Panc1 (cell line): Measurements from ENCODE around the gene ABHD17A. TPM values are rescaled to one million over a fixed set of nuclear protein-coding genes. Genes with fewer than 3 reads are reported as not detected.

Experiments used
- ATAC-seq: fragments of 200-7000 bp; cut with Tn5 transposase; 2 replicates; pipeline ENCODE4 v1.9.1; 2020; ENCODE audit warnings: mild to moderate bottlenecking, moderate library complexity
- BruUV-seq: library from RNA; stranded (reverse); fragments of 400-500 nt; replicated peaks from 2 replicates; lab custom pipeline; 2021; lab: Mats Ljungman, UMichigan
- CTCF ChIA-PET: fragments of 300-600 bp; sonication (Branson Sonifier 250); formaldehyde crosslinking; loops from one replicate; lab custom pipeline; 2022; ENCODE audit warnings: antibody characterized with exemption; lab: Charles Lee
- POLR2A ChIA-PET: fragments of 300-600 bp; sonication (Branson Sonifier 250); formaldehyde crosslinking; loops from one replicate; lab custom pipeline; 2022; ENCODE audit warnings: antibody characterized with exemption; lab: Charles Lee
- DNase-seq: peaks from one replicate; pipeline ENCODE4 v3.0.0-alpha.2; 2010; ENCODE audit warnings: low read depth, low spot score
- H3K27ac ChIP-seq: 2 replicates; pipeline ENCODE4 v1.5.1; 2011; ENCODE audit warnings: mild to moderate bottlenecking, low read length, inconsistent platforms
- H3K27me3 ChIP-seq: fragments of 200-500 bp; sonication (Bioruptor generic); 2 replicates; pipeline ENCODE4 v1.6.0; 2014; ENCODE audit warnings: low read length, inconsistent platforms; ENCODE audit not compliant: control insufficient read depth, insufficient read depth
- H3K36me3 ChIP-seq: fragments of 200-500 bp; sonication (Bioruptor generic); 2 replicates; pipeline ENCODE4 v1.5.1; 2014; ENCODE audit warnings: inconsistent platforms, mild to moderate bottlenecking, low read length, moderate library complexity; ENCODE audit not compliant: control insufficient read depth, insufficient read depth
- H3K4me1 ChIP-seq: 2 replicates; pipeline ENCODE4 v1.5.1; 2011; ENCODE audit warnings: inconsistent platforms, mild to moderate bottlenecking, low read length, moderate library complexity; ENCODE audit not compliant: control insufficient read depth, insufficient read depth
- H3K4me3 ChIP-seq, 2 experiments: 2 replicates each; pipeline ENCODE4 v1.5.1; 2011 to 2012; ENCODE audit warnings: low read depth in 2 of 2, low read length in 2 of 2, mild to moderate bottlenecking in 2 of 2, inconsistent platforms in 1 of 2, moderate library complexity in 1 of 2
- H3K9me3 ChIP-seq: fragments of 200-500 bp; sonication (Bioruptor generic); 2 replicates; pipeline ENCODE4 v1.5.1; 2014; ENCODE audit warnings: low read depth, mild to moderate bottlenecking, inconsistent platforms, low read length, moderate library complexity; ENCODE audit not compliant: control insufficient read depth, insufficient read depth
- POLR2AphosphoS5 ChIP-seq: IDR thresholded peaks from 2 replicates; pipeline ENCODE4 v1.6.1; 2012; ENCODE audit warnings: mild to moderate bottlenecking, low read depth, low read length, moderate library complexity
- SIN3A ChIP-seq: IDR thresholded peaks from 2 replicates; pipeline ENCODE4 v1.6.1; 2012; ENCODE audit warnings: low read depth, mild to moderate bottlenecking, low read length, moderate library complexity, borderline replicate concordance; ENCODE audit not compliant: insufficient read depth
- TCF7L2 ChIP-seq: IDR thresholded peaks from 2 replicates; pipeline ENCODE4 v1.6.1; 2011; ENCODE audit warnings: mild to moderate bottlenecking, low read depth, low read length, inconsistent platforms
- in situ Hi-C: cut with HindIII; loops from 2 replicates; pipeline ENCODE4 v1.10.0; 2016; ENCODE audit warnings: low sequenced_read_pairs, low pct_unique_long_range_greater_than_20kb
- intact Hi-C: fragments of 100-400 bp; cut with micrococcal nuclease; formaldehyde crosslinking; loops from one replicate; pipeline ENCODE4 v1.10.0; 2022; ENCODE audit not compliant: unreplicated experiment
- total RNA-seq: library from RNA; stranded (reverse); gene quantifications from one replicate; pipeline ENCODE4 v1.2.1, GENCODE V29; 2021; ENCODE audit not compliant: unreplicated experiment
- TF ChIP-seq, protein P1 (sequence below): fragments of 450-650 bp; IDR thresholded peaks from 2 replicates; pipeline ENCODE4 v1.5.1; 2017; ENCODE audit warnings: mild to moderate bottlenecking
- TF ChIP-seq, protein P2 (sequence below), 2 experiments: IDR thresholded peaks; 2 replicates each; pipeline ENCODE4 v1.6.1; 2011 to 2012; ENCODE audit warnings: low read depth in 2 of 2, control low read depth in 1 of 2, low read length in 1 of 2, mild to moderate bottlenecking in 1 of 2, moderate library complexity in 1 of 2; ENCODE audit not compliant: insufficient read depth in 1 of 2

ABHD17A gene
- total RNA-seq, 1 experiment from 2014 or later, result 57.1 TPM

DNA sequence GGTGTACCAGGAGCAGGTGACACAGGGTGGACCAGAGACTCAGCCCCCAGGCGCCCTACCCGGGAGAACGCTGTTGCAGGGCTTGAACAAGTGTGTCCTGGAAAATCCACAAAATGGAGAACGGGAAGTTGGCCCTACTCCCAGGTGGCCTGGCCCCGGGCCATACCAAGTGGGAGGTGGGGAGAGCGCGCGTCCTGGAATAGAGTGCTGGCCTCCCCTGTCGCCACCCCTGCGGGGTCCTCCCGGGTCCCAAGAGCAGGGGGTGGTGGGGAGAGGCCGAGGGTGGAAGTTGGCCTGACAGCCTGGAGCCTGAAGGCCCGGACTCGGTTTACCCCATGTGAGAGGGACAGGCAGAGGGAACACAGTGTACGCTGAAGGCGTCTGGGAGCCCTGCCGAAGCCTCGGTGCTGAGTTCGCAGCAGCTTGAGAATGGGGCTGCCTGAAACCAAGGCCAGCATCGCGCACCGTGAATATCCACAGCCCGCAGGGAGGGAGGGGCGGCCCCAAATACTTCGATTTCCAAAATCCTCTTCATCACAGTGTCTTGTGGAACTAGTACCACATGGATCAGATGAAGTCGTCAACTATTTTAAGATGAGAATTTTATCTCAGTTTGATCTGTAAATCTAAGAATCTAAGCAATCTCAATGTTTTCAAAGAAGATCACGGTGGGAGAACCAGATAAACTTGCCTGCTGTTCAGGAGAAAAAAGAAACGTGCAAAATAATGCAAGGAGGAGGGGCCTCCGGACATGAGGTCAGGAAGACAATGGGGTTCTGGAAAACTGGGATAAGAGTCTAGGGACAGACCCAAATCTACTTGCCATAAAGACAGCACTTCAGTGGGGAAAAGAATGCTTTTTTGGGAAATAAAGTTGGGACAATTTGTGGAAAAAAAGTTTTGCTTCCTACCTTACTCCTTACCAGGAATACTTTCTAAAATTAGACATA is 11.5 kb downstream of the ABHD17A start (continued):
- TF ChIP-seq, protein P1, sequence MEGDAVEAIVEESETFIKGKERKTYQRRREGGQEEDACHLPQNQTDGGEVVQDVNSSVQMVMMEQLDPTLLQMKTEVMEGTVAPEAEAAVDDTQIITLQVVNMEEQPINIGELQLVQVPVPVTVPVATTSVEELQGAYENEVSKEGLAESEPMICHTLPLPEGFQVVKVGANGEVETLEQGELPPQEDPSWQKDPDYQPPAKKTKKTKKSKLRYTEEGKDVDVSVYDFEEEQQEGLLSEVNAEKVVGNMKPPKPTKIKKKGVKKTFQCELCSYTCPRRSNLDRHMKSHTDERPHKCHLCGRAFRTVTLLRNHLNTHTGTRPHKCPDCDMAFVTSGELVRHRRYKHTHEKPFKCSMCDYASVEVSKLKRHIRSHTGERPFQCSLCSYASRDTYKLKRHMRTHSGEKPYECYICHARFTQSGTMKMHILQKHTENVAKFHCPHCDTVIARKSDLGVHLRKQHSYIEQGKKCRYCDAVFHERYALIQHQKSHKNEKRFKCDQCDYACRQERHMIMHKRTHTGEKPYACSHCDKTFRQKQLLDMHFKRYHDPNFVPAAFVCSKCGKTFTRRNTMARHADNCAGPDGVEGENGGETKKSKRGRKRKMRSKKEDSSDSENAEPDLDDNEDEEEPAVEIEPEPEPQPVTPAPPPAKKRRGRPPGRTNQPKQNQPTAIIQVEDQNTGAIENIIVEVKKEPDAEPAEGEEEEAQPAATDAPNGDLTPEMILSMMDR, result no peak

DNA sequence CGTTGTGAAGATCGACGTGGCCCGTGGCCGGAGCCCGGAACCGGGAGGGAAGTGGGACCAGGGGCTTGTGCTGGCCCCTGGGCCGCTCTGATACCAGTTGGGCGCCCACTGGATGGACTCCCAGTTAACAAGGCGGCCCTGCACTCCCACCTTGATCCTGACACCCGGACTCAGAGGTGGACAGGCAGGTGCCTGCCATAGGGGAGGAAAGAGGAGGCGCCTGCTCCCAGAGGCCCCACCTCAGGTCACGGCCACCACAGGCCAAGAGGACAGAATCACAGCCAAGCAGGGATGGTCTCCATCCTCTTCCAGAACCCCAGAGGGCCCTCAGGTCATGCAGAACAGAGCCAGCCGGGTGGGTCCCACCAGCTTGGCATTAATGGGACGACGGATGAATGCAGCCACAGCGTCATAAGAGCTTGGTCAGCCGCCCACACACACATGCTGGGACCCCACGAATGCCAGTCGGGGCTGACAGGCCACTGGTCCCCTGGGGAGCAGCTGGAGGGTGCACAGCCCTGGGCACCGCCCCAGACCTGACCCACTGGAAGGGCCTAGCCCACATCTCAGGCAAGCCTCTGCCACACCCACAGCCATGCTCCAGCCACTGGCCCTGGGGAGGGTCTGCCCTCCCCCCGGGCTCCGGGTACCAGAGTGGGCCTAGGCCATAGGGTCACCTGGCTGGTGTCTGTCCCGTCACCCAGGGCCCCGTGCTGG is 12.3 kb downstream of the ABHD17A start:
- no peak for DNase-seq
- ChIA-PET CTCF (no interaction called here), POLR2A (interaction anchor here (0.5 kb wide), 1 partner anchor 20 kb away, joined by 13 read pairs; no protein-coding TSS in a partner anchor)
- Histone ChIP-seq H3K9me3 (no peaks in the 10 kb centered on the region), H3K4me1 (peaks cover 20% of the 10 kb centered on the region), H3K4me3 (peak overlapping the region in 1 of 2 experiments; percentile 80; a peak in 1 of 4 replicates), H3K27me3 (no peaks in the 10 kb centered on the region), H3K36me3 (no peaks in the 10 kb centered on the region; the same call in 1 of the 2 replicates), H3K27ac (peak overlapping the region; percentile 83)
- BruUV-seq, result no TSS peak
- no peak for ATAC-seq
- TF ChIP-seq, protein P1, result no peak
- TF ChIP-seq SIN3A (no peak), POLR2AphosphoS5 (no peak), TCF7L2 (no peak)
- TF ChIP-seq, protein P2, sequence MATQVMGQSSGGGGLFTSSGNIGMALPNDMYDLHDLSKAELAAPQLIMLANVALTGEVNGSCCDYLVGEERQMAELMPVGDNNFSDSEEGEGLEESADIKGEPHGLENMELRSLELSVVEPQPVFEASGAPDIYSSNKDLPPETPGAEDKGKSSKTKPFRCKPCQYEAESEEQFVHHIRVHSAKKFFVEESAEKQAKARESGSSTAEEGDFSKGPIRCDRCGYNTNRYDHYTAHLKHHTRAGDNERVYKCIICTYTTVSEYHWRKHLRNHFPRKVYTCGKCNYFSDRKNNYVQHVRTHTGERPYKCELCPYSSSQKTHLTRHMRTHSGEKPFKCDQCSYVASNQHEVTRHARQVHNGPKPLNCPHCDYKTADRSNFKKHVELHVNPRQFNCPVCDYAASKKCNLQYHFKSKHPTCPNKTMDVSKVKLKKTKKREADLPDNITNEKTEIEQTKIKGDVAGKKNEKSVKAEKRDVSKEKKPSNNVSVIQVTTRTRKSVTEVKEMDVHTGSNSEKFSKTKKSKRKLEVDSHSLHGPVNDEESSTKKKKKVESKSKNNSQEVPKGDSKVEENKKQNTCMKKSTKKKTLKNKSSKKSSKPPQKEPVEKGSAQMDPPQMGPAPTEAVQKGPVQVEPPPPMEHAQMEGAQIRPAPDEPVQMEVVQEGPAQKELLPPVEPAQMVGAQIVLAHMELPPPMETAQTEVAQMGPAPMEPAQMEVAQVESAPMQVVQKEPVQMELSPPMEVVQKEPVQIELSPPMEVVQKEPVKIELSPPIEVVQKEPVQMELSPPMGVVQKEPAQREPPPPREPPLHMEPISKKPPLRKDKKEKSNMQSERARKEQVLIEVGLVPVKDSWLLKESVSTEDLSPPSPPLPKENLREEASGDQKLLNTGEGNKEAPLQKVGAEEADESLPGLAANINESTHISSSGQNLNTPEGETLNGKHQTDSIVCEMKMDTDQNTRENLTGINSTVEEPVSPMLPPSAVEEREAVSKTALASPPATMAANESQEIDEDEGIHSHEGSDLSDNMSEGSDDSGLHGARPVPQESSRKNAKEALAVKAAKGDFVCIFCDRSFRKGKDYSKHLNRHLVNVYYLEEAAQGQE (IDR thresholded peaks at IDR 0.05; ENCODE audit: insufficient read depth in 1 of 2, low read depth in 2 of 2, low read length in 1 of 2), result no peak
- intact Hi-C loops (no loop called here), in situ Hi-C loops (no loop called here)
